SK-N-SH treated with all-trans-retinoic acid at 6 μM for 48 hours (cell line): ENCODE measurements around the gene FAM171A2.

Experiments
- CSDC2 ChIP-seq: fragments of 250-450 bp; sonication (Bioruptor Pico); IDR thresholded peaks from 2 replicates; pipeline ENCODE4 v1.5.0; 2020; ENCODE audit warnings: mild to moderate bottlenecking, moderate library complexity
- PATZ1 ChIP-seq: fragments of 250-450 bp; sonication (Bioruptor Pico); IDR thresholded peaks from 2 replicates; pipeline ENCODE4 v1.8.0; 2020; ENCODE audit warnings: mild to moderate bottlenecking, moderate library complexity, borderline replicate concordance
- SNAI2 ChIP-seq: fragments of 250-450 bp; sonication (Bioruptor Pico); IDR thresholded peaks from 2 replicates; pipeline ENCODE4 v1.5.0; 2020; ENCODE audit warnings: mild to moderate bottlenecking, moderate library complexity

GRCh38 chr17:44362949-44363612 lies 572 bp downstream of the FAM171A2 start:
- TF ChIP-seq SNAI2 (CRISPR knock-in tag), result no peak
- no peak for TF ChIP-seq PATZ1
- TF ChIP-seq CSDC2 (CRISPR knock-in tag), result no peak
